Esophagus (tissue), 2 donors: ENCODE results near the gene HSPA8. TPM values are rescaled to one million over a fixed set of nuclear protein-coding genes. Genes with fewer than 3 reads are reported as not detected.
A peak's percentile ranks its signal among the peaks of the same experiment; 100 is the strongest.
"Not testable (repeated sequence)": the region's sequence is repeated elsewhere in the genome, so short reads cannot be mapped to it uniquely, and the experiment has no call there.

ENCODE experiments used
- H3K27ac ChIP-seq, 2 donors: one replicate each; pipeline ENCODE4 v1.5.1; 2013; ENCODE audit warnings: low read depth in 2 of 2, mild to moderate bottlenecking in 2 of 2, inconsistent platforms in 1 of 2, low read length in 1 of 2, moderate library complexity in 1 of 2
- H3K27me3 ChIP-seq, 2 donors: one replicate each; pipeline ENCODE4 v1.6.1; 2013; ENCODE audit warnings: low read length in 2 of 2, control low read depth in 1 of 2, mild to moderate bottlenecking in 1 of 2; ENCODE audit not compliant: insufficient read depth in 2 of 2, control insufficient read depth in 1 of 2
- H3K36me3 ChIP-seq, 2 donors: one replicate each; pipeline ENCODE4 v1.6.1; 2013; ENCODE audit warnings: low read length in 1 of 2; ENCODE audit not compliant: control insufficient read depth in 2 of 2, insufficient read depth in 2 of 2
- H3K4me1 ChIP-seq, 2 donors: one replicate each; pipeline ENCODE4 v1.6.1; 2013; ENCODE audit warnings: low read length in 1 of 2; ENCODE audit not compliant: control insufficient read depth in 2 of 2, insufficient read depth in 2 of 2
- H3K4me3 ChIP-seq, 2 donors: one replicate each; pipeline ENCODE4 v1.5.1; 2013; ENCODE audit warnings: low read length in 2 of 2, mild to moderate bottlenecking in 2 of 2, low read depth in 1 of 2, moderate library complexity in 1 of 2
- H3K9me3 ChIP-seq, 2 donors: one replicate each; pipeline ENCODE4 v1.6.1; 2013; ENCODE audit warnings: mild to moderate bottlenecking in 2 of 2, low read depth in 1 of 2, low read length in 1 of 2, moderate library complexity in 1 of 2; ENCODE audit not compliant: control insufficient read depth in 2 of 2, insufficient read depth in 1 of 2
- WGBS, 2 donors: extraction: QIAGEN DNeasy Blood & Tissue Kit; methylation state at CpG; one replicate each; pipeline ENCODE4 v1.1.7; 2013; 5-methylcytosine and 5-hydroxymethylcytosine counted together
- polyA plus RNA-seq, 2 donors: library from polyadenylated mRNA; stranded (reverse); fragments of 200-250 nt; gene quantifications; one replicate each; pipeline ENCODE4 v1.2.3, GENCODE V29; 2013
- donor health status: healthy with polysubstance abuse.
- donor health status: Bipolar disorder and iron deficiency.

The HSPA8 gene
- polyA plus RNA-seq, 2 donors: 64.9 to 504 TPM

DNA sequence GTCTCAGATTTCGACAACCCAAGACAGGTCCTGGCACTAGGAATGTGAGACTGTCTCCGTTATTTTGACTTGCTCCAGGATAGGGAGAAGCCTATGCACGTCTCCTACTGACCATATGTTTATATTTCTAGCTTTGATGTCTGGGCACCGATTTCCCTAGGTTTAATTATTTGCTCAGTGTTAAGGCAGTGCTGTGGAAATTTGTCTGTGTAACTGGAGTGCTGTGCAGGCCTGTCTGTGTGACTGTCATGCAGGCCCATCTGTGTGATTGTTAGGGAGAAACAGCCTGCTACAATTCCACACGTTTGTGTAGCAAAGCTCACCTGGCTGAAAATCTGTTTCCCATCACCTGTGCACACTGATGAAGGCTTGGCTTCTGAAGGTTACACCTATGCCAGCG is 29.6 kb upstream of the HSPA8 start:
- no peaks in the 10 kb centered on the region for H3K4me1 ChIP-seq
- no peak overlapping the region for H3K4me3 ChIP-seq
- no peaks in the 10 kb centered on the region for H3K36me3 ChIP-seq
- H3K9me3 ChIP-seq: no peaks in the 10 kb centered on the region
- 48 to 49% methylated on average over 6 of the region's 6 CpGs for WGBS, 2 donors
- no peak overlapping the region for H3K27ac ChIP-seq
- no peaks in the 10 kb centered on the region for H3K27me3 ChIP-seq

DNA sequence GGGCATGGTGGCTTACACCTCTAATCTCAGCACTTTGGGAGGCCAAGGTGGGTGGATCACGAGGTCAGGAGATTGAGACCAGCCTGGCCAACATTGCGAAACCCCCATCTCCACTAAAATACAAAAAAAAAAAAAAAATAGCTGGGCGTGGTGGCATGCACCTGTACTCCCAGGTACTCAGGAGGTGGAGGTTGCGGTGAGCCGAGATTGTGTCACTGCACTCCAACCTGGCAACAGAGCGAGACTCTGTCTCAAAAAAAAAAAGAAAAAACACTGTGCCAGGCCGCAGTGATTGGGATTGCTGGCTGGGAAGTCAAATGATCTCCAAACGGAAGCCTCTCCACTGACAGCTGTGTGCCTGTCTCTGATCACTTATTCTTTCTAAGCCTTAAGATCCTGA is 28.2 kb upstream of the HSPA8 start:
- not testable (repeated sequence) for H3K27ac ChIP-seq, H3K9me3 ChIP-seq, H3K4me1 ChIP-seq, H3K27me3 ChIP-seq, H3K4me3 ChIP-seq, H3K36me3 ChIP-seq
- WGBS, 2 donors: 89 to 93% methylated on average over 8 of the region's 8 CpGs

DNA sequence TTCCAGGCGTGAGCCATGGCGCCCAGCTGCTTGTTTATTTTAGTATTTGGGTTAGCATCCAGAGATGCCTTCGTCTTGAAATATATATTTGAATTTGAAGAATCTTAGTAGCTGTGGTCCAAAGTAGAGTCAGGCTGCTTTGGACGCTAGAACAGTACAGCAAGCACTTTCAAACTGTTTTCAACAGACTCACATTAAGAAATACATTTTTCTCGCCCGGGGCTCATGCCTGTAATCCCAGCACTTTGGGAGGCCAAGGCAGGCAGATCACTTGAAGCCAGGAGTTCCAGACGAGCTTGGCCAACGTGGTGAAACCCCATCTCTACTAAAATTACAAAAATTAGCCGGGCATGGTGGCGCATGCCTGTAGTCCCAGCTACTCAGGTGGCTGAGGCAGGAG is 27.0 kb upstream of the HSPA8 start:
- not testable (repeated sequence) for H3K4me1 ChIP-seq, H3K27ac ChIP-seq, H3K4me3 ChIP-seq, H3K9me3 ChIP-seq, H3K27me3 ChIP-seq, H3K36me3 ChIP-seq
- WGBS, 2 donors: 84 to 90% methylated on average over 10 of the region's 10 CpGs

DNA sequence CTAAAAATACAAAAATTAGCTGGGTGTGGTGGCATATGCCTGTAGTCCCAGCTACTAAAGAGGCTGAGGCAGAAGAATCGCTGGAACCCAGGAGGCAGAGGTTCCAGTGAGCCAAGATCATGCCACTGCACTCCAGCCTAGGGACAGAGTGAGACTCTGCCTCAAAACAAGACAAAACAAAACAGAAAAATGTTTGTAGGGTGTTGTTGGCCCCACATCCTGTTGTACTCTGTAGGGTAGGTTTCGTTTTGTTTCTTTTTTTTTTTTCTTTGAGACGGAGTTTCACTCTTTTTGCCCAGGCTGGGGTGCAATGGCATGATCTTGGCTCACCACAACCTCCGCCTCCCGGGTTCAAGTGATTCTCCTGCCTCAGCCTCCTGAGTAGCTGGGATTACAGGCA is 25.7 kb upstream of the HSPA8 start:
- WGBS, 2 donors: 85 to 89% methylated on average over 5 of the region's 5 CpGs
- H3K9me3 ChIP-seq, H3K4me1 ChIP-seq, H3K4me3 ChIP-seq, H3K27ac ChIP-seq, H3K27me3 ChIP-seq, H3K36me3 ChIP-seq: not testable (repeated sequence)

DNA sequence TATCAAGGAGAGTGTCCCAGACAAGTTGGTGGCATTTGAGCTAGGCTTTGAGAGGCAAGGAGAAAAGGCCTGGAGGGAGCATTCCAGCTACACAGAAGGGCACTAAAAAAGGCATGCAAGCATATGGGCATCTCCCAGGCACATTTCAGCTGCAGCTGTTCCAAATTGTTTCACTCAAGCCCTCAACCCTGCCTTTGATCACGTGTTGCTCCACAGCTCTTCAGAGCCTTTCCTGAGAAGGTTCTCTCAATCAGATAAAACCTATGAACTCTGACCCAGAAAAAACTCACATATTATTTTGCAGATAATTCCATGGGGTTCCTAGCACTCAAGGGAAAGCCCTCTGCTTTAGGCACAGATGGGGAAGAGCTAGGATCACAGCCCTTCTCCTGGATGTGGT is 24.4 kb upstream of the HSPA8 start:
- Histone ChIP-seq H3K36me3 (no peaks in the 10 kb centered on the region), H3K4me3 (no peak overlapping the region), H3K9me3 (no peaks in the 10 kb centered on the region), H3K27ac (no peak overlapping the region), H3K27me3 (no peaks in the 10 kb centered on the region), H3K4me1 (no peaks in the 10 kb centered on the region)
- 38 to 70% methylated on average over 1 of the region's 1 CpG for WGBS, 2 donors

DNA sequence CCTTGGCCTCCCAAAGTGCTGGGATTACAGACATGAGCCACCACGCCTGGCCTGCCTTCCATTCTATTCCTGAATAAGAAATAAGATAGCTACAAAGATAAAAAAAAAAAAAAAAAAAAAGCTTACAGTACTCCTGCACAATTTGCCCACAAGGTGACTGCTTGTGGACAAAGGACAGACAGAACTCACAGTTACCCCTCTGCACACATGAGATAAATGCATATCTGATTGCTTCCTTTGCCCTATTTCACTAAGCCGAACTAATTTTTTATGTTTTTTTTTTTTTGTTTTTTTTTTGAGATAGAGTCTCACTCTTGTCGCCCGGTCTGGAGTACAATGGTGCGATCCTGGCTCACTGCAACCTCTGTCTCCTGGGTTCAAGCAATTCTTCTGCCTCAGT is 23.6 kb upstream of the HSPA8 start:
- 94 to 96% methylated on average over 5 of the region's 5 CpGs for WGBS, 2 donors
- Histone ChIP-seq H3K9me3 (no peaks in the 10 kb centered on the region), H3K27ac (no peak overlapping the region), H3K36me3 (no peaks in the 10 kb centered on the region), H3K27me3 (no peaks in the 10 kb centered on the region), H3K4me1 (no peaks in the 10 kb centered on the region), H3K4me3 (no peak overlapping the region)

DNA sequence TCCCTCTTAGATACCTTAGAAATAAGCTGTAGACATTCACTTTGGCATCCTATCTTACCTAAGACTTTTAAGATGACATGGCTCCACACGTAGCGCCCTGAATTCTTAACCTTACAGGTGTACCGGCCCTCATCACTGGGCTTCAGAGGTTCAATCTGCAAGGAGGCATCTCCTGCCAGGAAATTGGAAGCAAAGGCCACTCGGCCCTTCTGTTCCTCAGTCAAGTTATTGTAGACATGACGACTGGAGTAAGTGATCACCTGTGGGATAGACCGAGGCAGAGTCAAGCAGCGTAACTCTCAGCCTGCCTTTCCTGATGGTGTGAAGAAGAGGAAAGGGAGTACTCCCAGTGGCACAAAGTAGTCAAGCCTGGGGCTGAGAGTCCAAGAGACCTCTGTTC is 22.5 kb upstream of the HSPA8 start:
- Histone ChIP-seq H3K27ac (no peak overlapping the region), H3K4me1 (no peaks in the 10 kb centered on the region), H3K27me3 (no peaks in the 10 kb centered on the region), H3K4me3 (no peak overlapping the region), H3K36me3 (no peaks in the 10 kb centered on the region), H3K9me3 (no peaks in the 10 kb centered on the region)
- WGBS, 2 donors: 95 to 98% methylated on average over 7 of the region's 7 CpGs

DNA sequence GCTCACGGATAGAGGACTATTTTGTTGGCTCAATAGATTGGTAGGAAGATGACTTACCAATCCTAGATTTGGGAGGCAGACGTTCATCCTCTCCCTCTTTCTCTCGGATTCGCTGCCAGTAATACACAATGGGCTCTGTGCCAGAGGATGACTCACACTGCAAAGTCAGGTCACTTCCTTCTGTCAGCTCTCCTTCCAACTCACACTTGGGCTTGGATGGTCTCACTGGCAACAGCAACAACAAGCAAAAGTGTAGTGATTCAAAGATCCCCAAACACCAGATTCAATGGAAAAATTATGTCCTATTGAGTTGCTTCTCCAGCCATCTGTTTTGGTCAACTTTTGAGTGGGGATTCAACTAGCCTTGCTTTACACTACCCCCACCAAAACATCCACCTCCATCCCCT is 21.7 kb upstream of the HSPA8 start:
- Histone ChIP-seq H3K27ac (peak overlapping the region in 1 of 2 donors; percentile 55), H3K36me3 (no peaks in the 10 kb centered on the region), H3K4me3 (no peak overlapping the region), H3K9me3 (no peaks in the 10 kb centered on the region), H3K27me3 (no peaks in the 10 kb centered on the region), H3K4me1 (no peaks in the 10 kb centered on the region)
- WGBS, 2 donors: 4 to 11% methylated on average over 4 of the region's 4 CpGs

DNA sequence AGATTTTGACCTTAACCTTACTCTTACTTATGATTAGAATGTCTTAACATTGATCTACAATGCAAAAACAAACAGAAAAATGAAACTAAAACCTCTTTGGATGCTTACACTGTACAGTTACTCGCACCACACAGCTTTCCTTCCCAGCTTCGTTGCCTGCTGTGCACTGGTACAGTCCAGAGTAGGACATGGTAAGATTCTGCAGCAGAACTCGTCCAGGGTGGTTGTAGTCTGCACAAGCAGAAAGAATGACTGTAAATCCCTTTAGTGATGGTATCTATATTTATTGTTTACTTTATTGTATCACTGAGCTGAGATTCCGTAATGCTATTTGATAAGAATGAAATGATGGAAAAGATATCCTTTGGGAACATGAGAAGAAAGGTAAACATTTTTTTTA is 21.0 kb upstream of the HSPA8 start:
- no peaks in the 10 kb centered on the region for H3K9me3 ChIP-seq
- no peaks in the 10 kb centered on the region for H3K27me3 ChIP-seq
- H3K36me3 ChIP-seq: no peaks in the 10 kb centered on the region
- H3K27ac ChIP-seq: no peak overlapping the region
- WGBS, 2 donors: 56 to 72% methylated on average over 4 of the region's 4 CpGs
- no peaks in the 10 kb centered on the region for H3K4me1 ChIP-seq
- no peak overlapping the region for H3K4me3 ChIP-seq

DNA sequence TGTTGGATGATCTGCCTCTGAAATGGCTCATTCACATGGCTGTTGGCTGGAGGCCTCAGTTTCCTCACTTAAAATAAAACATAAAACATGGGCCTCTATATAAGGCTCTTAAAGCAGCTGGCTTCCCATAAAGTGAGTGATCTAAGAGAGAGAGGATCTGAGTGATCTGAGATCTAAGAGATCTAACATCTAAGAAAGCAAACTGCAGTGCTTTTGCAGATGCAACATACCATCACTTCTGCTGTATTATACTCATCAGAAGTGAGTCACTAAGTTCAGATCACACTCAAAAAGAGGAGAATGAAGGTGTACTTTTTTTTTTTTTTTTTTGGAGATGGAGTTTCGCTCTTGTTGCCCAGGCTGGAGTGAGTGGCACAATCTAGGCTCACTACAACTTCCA is 18.1 kb upstream of the HSPA8 start:
- 86 to 100% methylated on average over 1 of the region's 1 CpG for WGBS, 2 donors
- Histone ChIP-seq H3K4me3 (no peak overlapping the region), H3K4me1 (no peaks in the 10 kb centered on the region), H3K27me3 (no peaks in the 10 kb centered on the region), H3K27ac (no peak overlapping the region), H3K36me3 (no peaks in the 10 kb centered on the region), H3K9me3 (no peaks in the 10 kb centered on the region)
